Psoas muscle (tissue), 8 donors: ENCODE data around the gene PITPNC1. TPM values are rescaled to one million over a fixed set of nuclear protein-coding genes. Genes with fewer than 3 reads are reported as not detected.
"Not testable (repeated sequence)": the region's sequence is repeated elsewhere in the genome, so short reads cannot be mapped to it uniquely, and the experiment has no call there.

Experiments
- ATAC-seq, 4 donors: fragments of 200-7000 bp; cut with Tn5 transposase; one replicate each; pipeline ENCODE4 v1.9.1; 2020; ENCODE audit warnings: moderate library complexity in 3 of 4, mild to moderate bottlenecking in 2 of 4
- DNase-seq, 2 donors: peaks; one replicate each; pipeline ENCODE4 v3.0.0-alpha.2; 2020
- H3K27ac ChIP-seq: fragments of 200-600 bp; one replicate; pipeline ENCODE4 v1.8.0; 2022
- H3K27me3 ChIP-seq, 3 donors: fragments of 200-600 bp in 1 of 3; one replicate each; pipeline versions ENCODE4 v1.6.1 to v1.8.0; 2013 to 2022; ENCODE audit warnings: low read length in 2 of 3, mild to moderate bottlenecking in 2 of 3, moderate library complexity in 1 of 3; ENCODE audit not compliant: insufficient read depth in 3 of 3
- H3K36me3 ChIP-seq, 2 donors: fragments of 200-600 bp in 1 of 2; one replicate each; pipeline versions ENCODE4 v1.6.1 to v1.8.0; 2013 to 2022; ENCODE audit warnings: low read depth in 1 of 2, mild to moderate bottlenecking in 1 of 2, moderate library complexity in 1 of 2; ENCODE audit not compliant: insufficient read depth in 1 of 2
- H3K4me1 ChIP-seq: fragments of 200-600 bp; one replicate; pipeline ENCODE4 v1.8.0; 2022
- H3K4me3 ChIP-seq: fragments of 200-600 bp; one replicate; pipeline ENCODE4 v1.8.0; 2022; ENCODE audit warnings: mild to moderate bottlenecking
- H3K9me3 ChIP-seq: fragments of 200-600 bp; one replicate; pipeline ENCODE4 v1.8.0; 2022
- CTCF ChIP-seq: fragments of 200-600 bp; IDR thresholded peaks from one replicate; pipeline ENCODE4 v1.8.0; 2022; ENCODE audit warnings: antibody characterized with exemption
- WGBS, 3 donors: extraction: QIAGEN DNeasy Blood & Tissue Kit; methylation state at CpG; one replicate each; pipeline versions ENCODE4 v1.1.6 to v1.1.7; 2013; 5-methylcytosine and 5-hydroxymethylcytosine counted together
- intact Hi-C, 2 donors: fragments of 100-400 bp; cut with DNase I; formaldehyde crosslinking; loops; one replicate each; pipeline versions ENCODE4 v1.11.0 to v1.14.2; 2022
- polyA plus RNA-seq, 3 donors: library from polyadenylated mRNA; stranded (reverse); fragments of 200-250 nt; gene quantifications; one replicate each; pipeline ENCODE4 v1.2.3, GENCODE V29; 2013
- total RNA-seq, 4 donors: library from RNA; stranded (reverse); fragmentation: NEBNext Ultra II Directional in 2 of 4; extraction: Animal tissue kit (Norgen Biotek cat#: 25700) in 2 of 4; gene quantifications; one replicate each; pipeline versions ENCODE4 v1.2.1 to v1.2.4, GENCODE V29; 2021 to 2023
- donor health status: healthy with polysubstance abuse.
- donor health status: DM: no; HTN: no; CAD: no; lungs with moderate emphysema.
- donor health status: Bipolar disorder and iron deficiency.
- donor health status: healthy.
- donor health status: DM: yes; HTN: yes; CAD: no.
- donor health status: DM: no; HTN: no; CAD: no.
- donor health status: DM: no; HTN: no; CAD: no.
- donor health status: DM: yes; HTN: yes; CAD: no.

The PITPNC1 gene
- total and polyA plus RNA-seq, 7 donors, result 4.4 to 54.7 (median 6.6) TPM

GRCh38 chr17:67415291-67415690 is 38.2 kb downstream of the PITPNC1 start:
- H3K4me3 ChIP-seq, result no peak overlapping the region
- H3K27me3 ChIP-seq, result no peaks in the 10 kb centered on the region
- no peak for TF ChIP-seq CTCF
- ATAC-seq (no peak), DNase-seq (no peak)
- H3K9me3 ChIP-seq, result no peaks in the 10 kb centered on the region
- intact Hi-C loops, result no loop called here
- H3K27ac ChIP-seq, result no peak overlapping the region
- WGBS, 3 donors, result 51 to 77% (median 52%) methylated on average over 7 of the region's 7 CpGs
- H3K36me3 ChIP-seq, result peaks cover 0 to 2% of the 10 kb centered on the region in 2 donors
- no peaks in the 10 kb centered on the region for H3K4me1 ChIP-seq

GRCh38 chr17:67417507-67417906 is 40.4 kb downstream of the PITPNC1 start:
- no peak overlapping the region for H3K27ac ChIP-seq
- TF ChIP-seq CTCF, result no peak
- H3K4me3 ChIP-seq, result no peak overlapping the region
- intact Hi-C loops, result no loop called here
- no peak for ATAC-seq
- H3K36me3 ChIP-seq, result peaks cover 0 to 2% of the 10 kb centered on the region in 2 donors
- no peak for DNase-seq
- WGBS, 3 donors, result 96 to 100% (median 96%) methylated on average over 1 of the region's 1 CpG
- no peaks in the 10 kb centered on the region for H3K27me3 ChIP-seq
- no peaks in the 10 kb centered on the region for H3K9me3 ChIP-seq
- H3K4me1 ChIP-seq, result no peaks in the 10 kb centered on the region

GRCh38 chr17:67420994-67421393 is 43.9 kb downstream of the PITPNC1 start:
- H3K27ac ChIP-seq, result no peak overlapping the region
- H3K36me3 ChIP-seq, result peaks cover 0 to 2% of the 10 kb centered on the region in 2 donors
- H3K9me3 ChIP-seq, result no peaks in the 10 kb centered on the region
- DNase-seq, result no peak
- H3K4me1 ChIP-seq, result no peaks in the 10 kb centered on the region
- TF ChIP-seq CTCF, result no peak
- no peak for ATAC-seq
- H3K4me3 ChIP-seq, result no peak overlapping the region
- intact Hi-C loops, result no loop called here
- H3K27me3 ChIP-seq, result no peaks in the 10 kb centered on the region
- 84 to 86% (median 85%) methylated on average over 5 of the region's 5 CpGs for WGBS, 3 donors

- H3K27ac ChIP-seq, result peak overlapping the region; percentile 16
- ATAC-seq (peak; percentile 57 to 90 (median 86)), DNase-seq (no peak)
- no peaks in the 10 kb centered on the region for H3K27me3 ChIP-seq
- intact Hi-C loops, result no loop called here
- no peaks in the 10 kb centered on the region for H3K9me3 ChIP-seq
- no peaks in the 10 kb centered on the region for H3K4me1 ChIP-seq
- TF ChIP-seq CTCF, result no peak
- no peak overlapping the region for H3K4me3 ChIP-seq
- peaks cover 0 to 2% of the 10 kb centered on the region in 2 donors for H3K36me3 ChIP-seq
- 58 to 63% (median 61%) methylated on average over 3 of the region's 3 CpGs for WGBS, 3 donors
Measured at GRCh38 chr17:67421869-67422273, 44.8 kb downstream of the PITPNC1 start.

GRCh38 chr17:67422296-67422695 is 45.2 kb downstream of the PITPNC1 start:
- intact Hi-C loops, H3K27me3 ChIP-seq, H3K36me3 ChIP-seq, H3K4me1 ChIP-seq, DNase-seq, H3K4me3 ChIP-seq, H3K9me3 ChIP-seq: not testable (repeated sequence)
- 89 to 96% (median 92%) methylated on average over 4 of the region's 4 CpGs for WGBS, 3 donors
- H3K27ac ChIP-seq, result peak overlapping the region; percentile 16
- peak in 1 of 4 donors; percentile 26 for ATAC-seq
